MM.1S (cell line): ENCODE measurements around the gene PLA2G4F.

Experiments
- DNase-seq: peaks from one replicate; pipeline ENCODE4 v3.0.0-alpha.2; 2015
- H2AFZ ChIP-seq: fragments of 300-600 bp; sonication (generic); 2 replicates; pipeline ENCODE4 v1.6.0; 2016; ENCODE audit warnings: antibody characterized with exemption, low read length
- H3F3A ChIP-seq: fragments of 300-600 bp; sonication (generic); 2 replicates; pipeline ENCODE4 v1.6.1; 2016; ENCODE audit warnings: mild to moderate bottlenecking, antibody characterized with exemption, low read length, moderate library complexity, mixed read lengths; ENCODE audit not compliant: insufficient read depth
- H3K27ac ChIP-seq: fragments of 300-600 bp; sonication (generic); 2 replicates; pipeline ENCODE4 v1.5.1; 2016; ENCODE audit warnings: mild to moderate bottlenecking, low read length
- H3K27me3 ChIP-seq: fragments of 300-600 bp; sonication (generic); replicated peaks from 2 replicates; pipeline ENCODE4 v1.6.0; 2016; ENCODE audit warnings: low read length; ENCODE audit not compliant: insufficient read depth
- H3K36me3 ChIP-seq: fragments of 300-600 bp; sonication (generic); replicated peaks from 2 replicates; pipeline ENCODE4 v1.6.1; 2016; ENCODE audit warnings: mild to moderate bottlenecking, low read length, mixed read lengths; ENCODE audit not compliant: insufficient read depth
- H3K4me1 ChIP-seq: fragments of 300-600 bp; sonication (generic); 2 replicates; pipeline ENCODE4 v1.6.1; 2016; ENCODE audit warnings: low read length, mixed read lengths
- H3K4me2 ChIP-seq: fragments of 300-600 bp; sonication (generic); 2 replicates; pipeline ENCODE4 v1.6.0; 2016; ENCODE audit warnings: low read depth, low read length
- H3K4me3 ChIP-seq: fragments of 300-600 bp; sonication (generic); 2 replicates; pipeline ENCODE4 v1.5.1; 2016; ENCODE audit warnings: low read length, mixed read lengths
- H3K79me2 ChIP-seq: fragments of 300-600 bp; sonication (generic); 2 replicates; pipeline ENCODE4 v1.6.1; 2016; ENCODE audit warnings: mixed run types, low read length, mixed read lengths
- H3K9ac ChIP-seq: fragments of 300-600 bp; sonication (generic); 2 replicates; pipeline ENCODE4 v1.6.1; 2016; ENCODE audit warnings: low read length, mixed read lengths
- H3K9me2 ChIP-seq: fragments of 300-600 bp; sonication (generic); replicated peaks from 2 replicates; pipeline ENCODE4 v1.6.1; 2016; ENCODE audit warnings: mild to moderate bottlenecking, low read length, mixed read lengths; ENCODE audit not compliant: insufficient read depth
- H3K9me3 ChIP-seq: fragments of 300-600 bp; sonication (generic); replicated peaks from 2 replicates; pipeline ENCODE4 v1.6.1; 2016; ENCODE audit warnings: mild to moderate bottlenecking, low read length, mixed read lengths; ENCODE audit not compliant: insufficient read depth
- H4K20me1 ChIP-seq: fragments of 300-600 bp; sonication (generic); 2 replicates; pipeline ENCODE4 v1.6.1; 2016; ENCODE audit warnings: mild to moderate bottlenecking, low read length, moderate library complexity, mixed read lengths; ENCODE audit not compliant: insufficient read depth
- CTCF ChIP-seq: fragments of 300-600 bp; sonication (generic); IDR thresholded peaks from 2 replicates; pipeline ENCODE4 v1.5.1; 2016; ENCODE audit warnings: antibody characterized with exemption, low read length, mixed read lengths
- EZH2 ChIP-seq: fragments of 300-600 bp; sonication (generic); optimal IDR thresholded peaks from 2 replicates; pipeline ENCODE3; 2017; ENCODE audit warnings: low read depth, mild to moderate bottlenecking, antibody characterized with exemption, low read length, mixed read lengths
- EZH2phosphoT487 ChIP-seq: fragments of 300-600 bp; sonication (generic); IDR thresholded peaks from 2 replicates; pipeline ENCODE4 v1.6.1; 2018; ENCODE audit warnings: antibody characterized with exemption, low read length

PLA2G4F gene

GRCh38 chr15:42121682-42122081, 34.8 kb downstream of the PLA2G4F start:
- no peak overlapping the region for H3K4me2 ChIP-seq
- H3K79me2 ChIP-seq = no peaks in the 10 kb centered on the region
- no peak overlapping the region for H2AFZ ChIP-seq
- H3K36me3 ChIP-seq = no peaks in the 10 kb centered on the region
- no peak overlapping the region for H3K27ac ChIP-seq
- H3K4me3 ChIP-seq = no peak overlapping the region
- H3F3A ChIP-seq = no peaks in the 10 kb centered on the region
- H4K20me1 ChIP-seq = no peaks in the 10 kb centered on the region
- DNase-seq = no peak
- TF ChIP-seq EZH2 (no peak), EZH2phosphoT487 (no peak), CTCF (no peak)
- H3K9ac ChIP-seq = no peak overlapping the region
- H3K27me3 ChIP-seq = no peaks in the 10 kb centered on the region
- H3K4me1 ChIP-seq = no peaks in the 10 kb centered on the region
- no peaks in the 10 kb centered on the region for H3K9me3 ChIP-seq
- H3K9me2 ChIP-seq = no peaks in the 10 kb centered on the region

GRCh38 chr15:42121021-42121420, 35.4 kb downstream of the PLA2G4F start:
- no peaks in the 10 kb centered on the region for H3K79me2 ChIP-seq
- no peak overlapping the region for H3K4me3 ChIP-seq
- H3K9me2 ChIP-seq = no peaks in the 10 kb centered on the region
- H3K4me2 ChIP-seq = no peak overlapping the region
- no peaks in the 10 kb centered on the region for H4K20me1 ChIP-seq
- no peak for TF ChIP-seq CTCF
- no peak for TF ChIP-seq EZH2phosphoT487
- TF ChIP-seq EZH2 = no peak
- H3K9me3 ChIP-seq = no peaks in the 10 kb centered on the region
- no peaks in the 10 kb centered on the region for H3F3A ChIP-seq
- no peak overlapping the region for H3K27ac ChIP-seq
- H3K27me3 ChIP-seq = no peaks in the 10 kb centered on the region
- H2AFZ ChIP-seq = no peak overlapping the region
- no peak for DNase-seq
- no peaks in the 10 kb centered on the region for H3K4me1 ChIP-seq
- no peaks in the 10 kb centered on the region for H3K36me3 ChIP-seq
- no peak overlapping the region for H3K9ac ChIP-seq

- H4K20me1 ChIP-seq = no peaks in the 10 kb centered on the region
- DNase-seq = no peak
Observed at GRCh38 chr15:42120285-42120684, 36.2 kb downstream of the PLA2G4F start.

More at GRCh38 chr15:42120285-42120684, 36.2 kb downstream of the PLA2G4F start:
- Histone ChIP-seq H3K36me3 (no peaks in the 10 kb centered on the region), H2AFZ (no peak overlapping the region), H3K9me2 (no peaks in the 10 kb centered on the region), H3K9ac (no peak overlapping the region), H3F3A (no peaks in the 10 kb centered on the region), H3K4me3 (no peak overlapping the region), H3K4me2 (no peak overlapping the region), H3K79me2 (no peaks in the 10 kb centered on the region), H3K27ac (no peak overlapping the region), H3K4me1 (no peaks in the 10 kb centered on the region), H3K27me3 (no peaks in the 10 kb centered on the region), H3K9me3 (no peaks in the 10 kb centered on the region)
- TF ChIP-seq EZH2 (no peak), EZH2phosphoT487 (no peak), CTCF (no peak)
